Measurements from ENCODE around the gene SLFN12.
"Not testable (repeated sequence)": the region's sequence is repeated elsewhere in the genome, so short reads cannot be mapped to it uniquely, and the experiment has no call there.

SLFN12 gene

GRCh38 chr17:35438433-35438832, 6.1 kb upstream of the SLFN12 start:
- DNase-seq (ENCODE audit: low read depth) = no peak
- no peak overlapping the region for H3K4me3 ChIP-seq (ENCODE audit: low read depth, low read length)
- TF ChIP-seq CTCF (IDR thresholded peaks at IDR 0.05; ENCODE audit: insufficient read depth, low read depth, low read length, missing control alignments) = no peak

GRCh38 chr17:35433075-35433894, 985 bp upstream of the SLFN12 start:
- peak; percentile 89 for DNase-seq (ENCODE audit: low read depth)
- peak overlapping the region; percentile 93 for H3K4me3 ChIP-seq (ENCODE audit: low read depth, low read length)
- no peak for TF ChIP-seq CTCF (IDR thresholded peaks at IDR 0.05; ENCODE audit: insufficient read depth, low read depth, low read length, missing control alignments)

- H3K4me3 ChIP-seq (ENCODE audit: low read depth, low read length) = no peak overlapping the region
- TF ChIP-seq CTCF (IDR thresholded peaks at IDR 0.05; ENCODE audit: insufficient read depth, low read depth, low read length, missing control alignments) = no peak
- DNase-seq (ENCODE audit: low read depth) = no peak
Observed at GRCh38 chr17:35429702-35430101, 2.6 kb downstream of the SLFN12 start.

DNA sequence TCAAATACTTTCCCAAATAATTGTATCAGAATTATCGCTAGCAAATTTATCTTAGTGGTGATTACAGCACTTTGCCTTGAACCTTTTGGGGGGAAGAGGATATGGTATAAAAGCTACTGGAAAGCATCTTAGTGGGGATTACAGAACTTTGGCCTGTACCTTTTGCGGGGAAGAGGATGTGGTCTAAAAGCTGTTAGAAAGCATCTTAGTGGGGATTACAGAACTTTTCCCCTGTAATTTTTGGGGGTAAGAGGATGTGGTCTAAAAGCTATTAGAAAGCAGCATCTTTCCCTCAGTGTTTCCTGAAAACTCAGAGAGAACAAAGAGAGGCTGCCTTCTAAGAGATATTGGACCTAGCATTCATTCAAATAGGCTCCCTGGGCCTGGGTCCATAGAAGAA, 4.1 kb downstream of the SLFN12 start:
- DNase-seq (ENCODE audit: low read depth) = no peak
- TF ChIP-seq CTCF (IDR thresholded peaks at IDR 0.05; ENCODE audit: insufficient read depth, low read depth, low read length, missing control alignments) = no peak

GRCh38 chr17:35423761-35424160, 8.5 kb downstream of the SLFN12 start:
- TF ChIP-seq CTCF (IDR thresholded peaks at IDR 0.05; ENCODE audit: insufficient read depth, low read depth, low read length, missing control alignments) = no peak
- DNase-seq (ENCODE audit: low read depth) = no peak
- H3K4me3 ChIP-seq (ENCODE audit: low read depth, low read length) = no peak overlapping the region

More for the DNA sequence above, 4.1 kb downstream of the SLFN12 start:
- no peak overlapping the region for H3K4me3 ChIP-seq (ENCODE audit: low read depth, low read length)

DNA sequence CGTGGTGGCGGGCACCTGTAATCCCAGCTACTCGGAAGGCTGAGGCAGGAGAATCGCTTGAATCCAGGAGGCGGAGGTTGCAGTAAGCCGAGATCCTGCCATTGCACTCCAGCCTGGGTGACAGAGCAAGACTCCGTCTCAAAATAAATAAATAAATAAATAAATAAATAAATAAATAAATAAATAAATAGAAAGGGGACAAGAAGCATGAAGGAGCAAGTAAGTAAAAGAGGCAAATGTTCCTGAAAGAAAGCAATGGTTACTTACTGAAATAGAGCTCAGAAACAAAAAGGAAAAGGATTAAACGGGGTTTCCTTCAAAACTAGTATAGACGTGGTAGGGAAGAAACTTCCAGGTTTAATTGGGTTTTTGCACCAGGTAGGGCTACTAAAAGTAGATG, 11.2 kb downstream of the SLFN12 start:
- not testable (repeated sequence) for H3K4me3 ChIP-seq (ENCODE audit: low read depth, low read length); DNase-seq (ENCODE audit: low read depth)

GRCh38 chr17:35416659-35417058, 15.6 kb downstream of the SLFN12 start:
- no peak for DNase-seq (ENCODE audit: low read depth)
- TF ChIP-seq CTCF (IDR thresholded peaks at IDR 0.05; ENCODE audit: insufficient read depth, low read depth, low read length, missing control alignments) = no peak
- H3K4me3 ChIP-seq (ENCODE audit: low read depth, low read length) = no peak overlapping the region

- DNase-seq (ENCODE audit: low read depth); H3K4me3 ChIP-seq (ENCODE audit: low read depth, low read length): not testable (repeated sequence)
Observed at GRCh38 chr17:35414707-35415106, 17.6 kb downstream of the SLFN12 start.
